B cell (primary cell): ENCODE results near the gene RABGAP1L. TPM values are rescaled to one million over a fixed set of nuclear protein-coding genes. Genes with fewer than 3 reads are reported as not detected.
A peak's percentile ranks its signal among the peaks of the same experiment; 100 is the strongest.
"Not testable (repeated sequence)": the region's sequence is repeated elsewhere in the genome, so short reads cannot be mapped to it uniquely, and the experiment has no call there.

Experiments used
- ATAC-seq: fragments of 200-7000 bp; cut with Tn5 transposase; one replicate; pipeline ENCODE4 v1.10.0; 2021; ENCODE audit warnings: low read depth, mild to moderate bottlenecking, moderate number of reproducible peaks, moderate library complexity
- CTCF ChIA-PET: fragments of 350-600 bp; sonication (Branson Sonifier 250); formaldehyde crosslinking; loops from one replicate; lab custom pipeline; 2021; ENCODE audit warnings: antibody characterized with exemption, inconsistent platforms; lab: Charles Lee
- POLR2A ChIA-PET: fragments of 350-600 bp; sonication (Branson Sonifier 250); formaldehyde crosslinking; loops from one replicate; lab custom pipeline; 2021; ENCODE audit warnings: antibody characterized with exemption; lab: Charles Lee
- DNase-seq: peaks from one replicate; pipeline ENCODE4 v3.0.0; 2013
- H2AFZ ChIP-seq: 2 replicates; pipeline ENCODE4 v1.6.1; 2012; ENCODE audit warnings: mild to moderate bottlenecking, low read depth, low read length; ENCODE audit not compliant: insufficient read depth, poor library complexity, severe bottlenecking
- H3K27ac ChIP-seq, 2 donors: 1 replicate in 1 of 2; 2 replicates in 1 of 2; pipeline ENCODE4 v1.5.1; 2012 to 2013; ENCODE audit warnings: low read length in 2 of 2, mild to moderate bottlenecking in 2 of 2, moderate library complexity in 1 of 2
- H3K27me3 ChIP-seq, 4 experiments: fragments of 200-600 bp in 1 of 4; sonication (generic) in 1 of 4; replicated peaks in 1 of 4; 1 replicate in 2 of 4; 2 replicates in 2 of 4; pipeline versions ENCODE4 v1.6.1 to v1.7.0; 2013 to 2016; ENCODE audit warnings: low read length in 3 of 4, mild to moderate bottlenecking in 2 of 4, mixed read lengths in 1 of 4, moderate library complexity in 1 of 4; ENCODE audit not compliant: insufficient read depth in 4 of 4, control insufficient read depth in 3 of 4; ENCODE audit errors: control extremely low read depth in 1 of 4
- H3K36me3 ChIP-seq, 2 experiments: replicated peaks in 1 of 2; 1 replicate in 1 of 2; 2 replicates in 1 of 2; pipeline versions ENCODE4 v1.6.1 to v1.7.1; 2013; ENCODE audit warnings: low read length in 1 of 2; ENCODE audit not compliant: insufficient read depth in 2 of 2, control insufficient read depth in 1 of 2; ENCODE audit errors: control extremely low read depth in 1 of 2, extremely low read depth in 1 of 2
- H3K4me1 ChIP-seq, 2 donors: fragments of 200-600 bp in 1 of 2; sonication (generic) in 1 of 2; 1 replicate in 1 of 2; 2 replicates in 1 of 2; pipeline versions ENCODE4 v1.5.1 to v1.6.1; 2013 to 2017; ENCODE audit warnings: low read length in 2 of 2; ENCODE audit not compliant: control insufficient read depth in 2 of 2, insufficient read depth in 2 of 2
- H3K4me2 ChIP-seq: replicated peaks from 2 replicates; pipeline ENCODE3; 2012; ENCODE audit warnings: mild to moderate bottlenecking, low read depth, low read length; ENCODE audit not compliant: poor library complexity, severe bottlenecking
- H3K4me3 ChIP-seq, 5 experiments: fragments of 200-600 bp in 1 of 5; sonication (generic) in 1 of 5; 1 replicate in 3 of 5; 2 replicates in 2 of 5; pipeline versions ENCODE4 v1.5.1 to v1.7.0; 2011 to 2016; ENCODE audit warnings: low read length in 4 of 5, mild to moderate bottlenecking in 4 of 5, low read depth in 2 of 5, control low read depth in 1 of 5, moderate library complexity in 1 of 5; ENCODE audit not compliant: insufficient read depth in 1 of 5; ENCODE audit errors: control extremely low read depth in 1 of 5, extremely low read depth in 1 of 5
- H3K79me2 ChIP-seq: fragments of 200-600 bp; sonication (generic); one replicate; pipeline ENCODE4 v1.6.0; 2016; ENCODE audit warnings: low read length; ENCODE audit not compliant: control insufficient read depth, insufficient read depth
- H3K9ac ChIP-seq: fragments of 200-600 bp; sonication (generic); 2 replicates; pipeline ENCODE4 v1.6.1; 2017; ENCODE audit warnings: mild to moderate bottlenecking, low read length, moderate library complexity
- H3K9me3 ChIP-seq, 3 donors: one replicate each; pipeline versions ENCODE4 v1.6.1 to v1.7.1; 2013; ENCODE audit warnings: low read length in 2 of 3; ENCODE audit not compliant: control insufficient read depth in 2 of 3, insufficient read depth in 1 of 3; ENCODE audit errors: control extremely low read depth in 1 of 3
- H4K20me1 ChIP-seq: 2 replicates; pipeline ENCODE4 v1.6.0; 2012; ENCODE audit warnings: mild to moderate bottlenecking, low read length; ENCODE audit not compliant: insufficient read depth, control insufficient read depth, poor library complexity, severe bottlenecking
- H3K27ac Mint-ChIP-seq: one replicate; pipeline ENCODE4 v1.8.0; 2021; ENCODE audit warnings: mixed read lengths
- H3K27me3 Mint-ChIP-seq: one replicate; pipeline ENCODE4 v1.8.0; 2021; ENCODE audit warnings: mixed read lengths
- H3K4me1 Mint-ChIP-seq: one replicate; pipeline ENCODE4 v1.8.0; 2021; ENCODE audit warnings: mixed read lengths
- H3K4me3 Mint-ChIP-seq: one replicate; pipeline ENCODE4 v1.8.0; 2021; ENCODE audit warnings: mixed read lengths
- H3K9me3 Mint-ChIP-seq: one replicate; pipeline ENCODE4 v1.8.0; 2022; ENCODE audit warnings: mixed read lengths; ENCODE audit not compliant: insufficient read depth
- EZH2 ChIP-seq: IDR thresholded peaks from 2 replicates; pipeline ENCODE4 v1.6.1; 2012; ENCODE audit warnings: borderline replicate concordance, low read depth, mild to moderate bottlenecking, moderate library complexity, low read length; ENCODE audit not compliant: insufficient read depth, poor library complexity, severe bottlenecking
- WGBS: methylation state at CpG from one replicate; pipeline ENCODE4 v1.1.5; 2013; ENCODE audit warnings: missing lambda C conversion rate; ENCODE audit not compliant: insufficient coverage; 5-methylcytosine and 5-hydroxymethylcytosine counted together
- intact Hi-C: fragments of 100-400 bp; cut with micrococcal nuclease; formaldehyde crosslinking; loops from one replicate; pipeline ENCODE4 v1.10.0; 2022
- polyA plus RNA-seq: library from polyadenylated mRNA; depleted of rRNA; stranded (reverse); fragments of >200 nt; gene quantifications from 2 replicates; pipeline ENCODE4 v1.2.3, GENCODE V29; 2012
- total RNA-seq, 2 donors: library from RNA; stranded (reverse); fragments of 120-200 nt in 1 of 2; gene quantifications; 1 replicate in 1 of 2; 2 replicates in 1 of 2; pipeline versions ENCODE4 v1.2.3 to v1.2.4, GENCODE V29; 2013 to 2022
- TF ChIP-seq, protein P1 (sequence below): fragments of 200-600 bp; IDR thresholded peaks from one replicate; pipeline ENCODE4 v1.8.0; 2022; ENCODE audit warnings: antibody characterized with exemption, mild to moderate bottlenecking

Gene RABGAP1L
- total and polyA plus RNA-seq, 2 donors (not counting 1 experiment from before 2014, with no cell fraction given) = 34.9 to 159 TPM

DNA sequence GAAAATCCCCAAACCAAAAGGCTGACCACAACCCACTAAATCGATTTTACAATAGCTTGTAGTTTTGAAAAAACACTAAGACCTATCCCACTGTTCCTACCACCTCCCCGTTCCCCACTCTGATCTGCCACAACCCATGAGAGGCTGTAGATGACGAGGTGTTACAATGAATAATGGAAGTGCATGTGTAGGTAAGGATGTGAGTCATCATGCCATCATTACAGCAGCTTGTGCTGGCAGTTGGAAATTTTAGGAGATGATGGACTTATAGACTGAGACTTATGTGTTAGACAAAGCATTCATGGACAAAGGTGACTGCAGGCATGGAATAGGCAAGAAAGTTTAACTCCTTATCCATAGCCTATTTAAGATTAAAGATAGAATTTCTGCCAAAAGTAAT, 655.7 kb downstream of the RABGAP1L start:
- intact Hi-C loops = loop anchor here (5.0 kb wide), 1 partner anchor 38 kb away; no protein-coding TSS in a partner anchor
- no peak overlapping the region for H3K27ac ChIP-seq
- no peak overlapping the region for H3K4me3 Mint-ChIP-seq

DNA sequence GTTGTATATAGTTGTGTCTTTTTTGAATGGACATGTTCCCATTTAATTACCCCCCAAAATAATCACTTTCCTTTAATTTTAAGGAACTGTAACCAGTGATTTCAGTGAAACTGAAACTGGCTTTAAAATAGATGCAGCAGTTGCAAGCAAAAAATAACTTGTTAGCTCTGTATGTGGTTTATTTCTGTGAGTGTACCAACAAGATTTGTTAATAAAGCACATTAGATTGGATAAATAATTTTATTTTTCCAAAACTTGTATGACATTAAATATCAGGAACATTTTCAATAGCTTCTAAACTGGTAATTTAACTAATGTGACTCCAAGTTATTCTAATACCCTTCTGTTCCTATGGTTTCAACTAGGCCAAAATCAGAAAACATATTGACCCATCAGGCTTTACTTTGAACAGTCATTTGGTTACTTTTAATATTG, 656.2 kb downstream of the RABGAP1L start:
- H3K27me3 Mint-ChIP-seq = no peaks in the 10 kb centered on the region
- peaks cover 14 to 19% of the 10 kb centered on the region in 2 donors for H3K4me1 ChIP-seq
- H3K9me3 ChIP-seq = no peaks in the 10 kb centered on the region
- no peak overlapping the region for H2AFZ ChIP-seq
- ChIA-PET POLR2A (no interaction called here), CTCF (interaction anchor here (0.9 to 1.1 kb wide), 2 partner anchors 12 to 16 kb away, joined by 3 to 5 read pairs; no protein-coding TSS in a partner anchor)
- H3K27me3 ChIP-seq = no peaks in the 10 kb centered on the region
- peak overlapping the region in 1 of 5 experiments; percentile 34 for H3K4me3 ChIP-seq
- intact Hi-C loops = loop anchor here (5.0 kb wide), 1 partner anchor 38 kb away; no protein-coding TSS in a partner anchor
- H3K79me2 ChIP-seq = peaks cover 14% of the 10 kb centered on the region
- no peaks in the 10 kb centered on the region for H4K20me1 ChIP-seq
- H3K27ac Mint-ChIP-seq = no peak overlapping the region
- H3K4me1 Mint-ChIP-seq = peaks cover 23% of the 10 kb centered on the region
- H3K27ac ChIP-seq = peak overlapping the region in 1 of 2 donors; percentile 39
- peak overlapping the region; percentile 33 for H3K9ac ChIP-seq
- peak overlapping the region; percentile 59 for H3K4me2 ChIP-seq
- TF ChIP-seq, protein P1, sequence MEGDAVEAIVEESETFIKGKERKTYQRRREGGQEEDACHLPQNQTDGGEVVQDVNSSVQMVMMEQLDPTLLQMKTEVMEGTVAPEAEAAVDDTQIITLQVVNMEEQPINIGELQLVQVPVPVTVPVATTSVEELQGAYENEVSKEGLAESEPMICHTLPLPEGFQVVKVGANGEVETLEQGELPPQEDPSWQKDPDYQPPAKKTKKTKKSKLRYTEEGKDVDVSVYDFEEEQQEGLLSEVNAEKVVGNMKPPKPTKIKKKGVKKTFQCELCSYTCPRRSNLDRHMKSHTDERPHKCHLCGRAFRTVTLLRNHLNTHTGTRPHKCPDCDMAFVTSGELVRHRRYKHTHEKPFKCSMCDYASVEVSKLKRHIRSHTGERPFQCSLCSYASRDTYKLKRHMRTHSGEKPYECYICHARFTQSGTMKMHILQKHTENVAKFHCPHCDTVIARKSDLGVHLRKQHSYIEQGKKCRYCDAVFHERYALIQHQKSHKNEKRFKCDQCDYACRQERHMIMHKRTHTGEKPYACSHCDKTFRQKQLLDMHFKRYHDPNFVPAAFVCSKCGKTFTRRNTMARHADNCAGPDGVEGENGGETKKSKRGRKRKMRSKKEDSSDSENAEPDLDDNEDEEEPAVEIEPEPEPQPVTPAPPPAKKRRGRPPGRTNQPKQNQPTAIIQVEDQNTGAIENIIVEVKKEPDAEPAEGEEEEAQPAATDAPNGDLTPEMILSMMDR = no peak
- no peak for TF ChIP-seq EZH2
- H3K36me3 ChIP-seq = peaks cover 0 to 7% of the 10 kb centered on the region in 2 experiments
- no peaks in the 10 kb centered on the region for H3K9me3 Mint-ChIP-seq
- peak; percentile 43 for ATAC-seq
- peak overlapping the region; percentile 37 for H3K4me3 Mint-ChIP-seq
- peak; percentile 36 for DNase-seq

More for the DNA sequence above, 655.7 kb downstream of the RABGAP1L start:
- Histone ChIP-seq H3K4me3 (peak overlapping the region in 1 of 5 experiments; percentile 34), H3K4me2 (peak overlapping the region; percentile 59), H3K79me2 (peaks cover 14% of the 10 kb centered on the region), H3K4me1 (peaks cover 14 to 19% of the 10 kb centered on the region in 2 donors), H3K36me3 (peaks cover 0 to 7% of the 10 kb centered on the region in 2 experiments), H3K27me3 (no peaks in the 10 kb centered on the region), H3K9me3 (no peaks in the 10 kb centered on the region), H2AFZ (no peak overlapping the region), H4K20me1 (no peaks in the 10 kb centered on the region), H3K9ac (peak overlapping the region; percentile 33)
- ATAC-seq (peak; percentile 14), DNase-seq (no peak)
- Mint-ChIP-seq H3K9me3 (no peaks in the 10 kb centered on the region), H3K27me3 (no peaks in the 10 kb centered on the region), H3K27ac (peak overlapping the region; percentile 62), H3K4me1 (peaks cover 24% of the 10 kb centered on the region)
- WGBS = 80% methylated on average over 1 of the region's 3 CpGs
- ChIA-PET CTCF (interaction anchor here (0.5 to 0.9 kb wide), 2 partner anchors 16 to 68 kb away, joined by 3 read pairs; no protein-coding TSS in a partner anchor), POLR2A (no interaction called here)
- no peak for TF ChIP-seq EZH2
- TF ChIP-seq, protein P1 = no peak

GRCh38 chr1:174816621-174817020, 657.3 kb downstream of the RABGAP1L start:
- H3K4me3 Mint-ChIP-seq = not testable (repeated sequence)
- intact Hi-C loops = loop anchor here (5.0 kb wide), 1 partner anchor 39 kb away; no protein-coding TSS in a partner anchor

More at GRCh38 chr1:174816621-174817020, 657.3 kb downstream of the RABGAP1L start:
- not testable (repeated sequence) for H4K20me1 ChIP-seq, H2AFZ ChIP-seq, ATAC-seq, H3K27me3 ChIP-seq, H3K4me2 ChIP-seq, H3K9ac ChIP-seq, H3K27me3 Mint-ChIP-seq, H3K9me3 Mint-ChIP-seq, H3K36me3 ChIP-seq, DNase-seq, H3K27ac ChIP-seq, H3K9me3 ChIP-seq, H3K4me3 ChIP-seq, H3K27ac Mint-ChIP-seq
- ChIA-PET CTCF (interaction anchor here (1.1 kb wide), 1 partner anchor 13 kb away, joined by 5 read pairs; no protein-coding TSS in a partner anchor), POLR2A (interaction anchor here (1.2 kb wide), 1 partner anchor 17 kb away, joined by 4 read pairs; no protein-coding TSS in a partner anchor)
- H3K4me1 Mint-ChIP-seq = peaks cover 23% of the 10 kb centered on the region
- Histone ChIP-seq H3K79me2 (peaks cover 14% of the 10 kb centered on the region), H3K4me1 (peaks cover 14 to 19% of the 10 kb centered on the region in 2 donors)
- WGBS = 97% methylated on average over 4 of the region's 8 CpGs
